PC-3 (cell line): ENCODE data around the gene LRRC8B. TPM values are rescaled to one million over a fixed set of nuclear protein-coding genes. Genes with fewer than 3 reads are reported as not detected.

ENCODE experiments used
- ATAC-seq: fragments of 200-7000 bp; cut with Tn5 transposase; 2 replicates; pipeline ENCODE4 v1.9.1; 2020; ENCODE audit warnings: mild to moderate bottlenecking, moderate library complexity
- BruUV-seq: library from RNA; stranded (reverse); fragments of 400-500 nt; replicated peaks from 2 replicates; lab custom pipeline; 2021; lab: Mats Ljungman, UMichigan
- CTCF ChIA-PET: fragments of 300-600 bp; sonication (Branson Sonifier 250); formaldehyde crosslinking; loops from one replicate; lab custom pipeline; 2022; ENCODE audit warnings: antibody characterized with exemption; lab: Charles Lee
- POLR2A ChIA-PET: fragments of 300-600 bp; sonication (Branson Sonifier 250); formaldehyde crosslinking; loops from one replicate; lab custom pipeline; 2022; ENCODE audit warnings: antibody characterized with exemption; ENCODE audit not compliant: unreplicated experiment; lab: Charles Lee
- DNase-seq: peaks from one replicate; pipeline ENCODE4 v3.0.0-alpha.2; 2015
- H2AFZ ChIP-seq: fragments of 300-600 bp; sonication (generic); 2 replicates; pipeline ENCODE4 v1.6.0; 2016; ENCODE audit warnings: antibody characterized with exemption, low read length
- H3F3A ChIP-seq: fragments of 300-600 bp; sonication (generic); one replicate; pipeline ENCODE4 v1.6.0; 2017; ENCODE audit warnings: antibody characterized with exemption, low read length, control low read depth, mild to moderate bottlenecking; ENCODE audit not compliant: unreplicated experiment
- H3K27ac ChIP-seq: fragments of 300-600 bp; sonication (generic); 2 replicates; pipeline ENCODE4 v1.5.1; 2016; ENCODE audit warnings: mild to moderate bottlenecking, low read length
- H3K27me3 ChIP-seq: fragments of 300-600 bp; sonication (generic); 2 replicates; pipeline ENCODE4 v1.6.1; 2016; ENCODE audit warnings: low read length, mixed read lengths
- H3K36me3 ChIP-seq: fragments of 300-600 bp; sonication (generic); 2 replicates; pipeline ENCODE4 v1.6.1; 2016; ENCODE audit warnings: low read depth, mixed run types, low read length, mixed read lengths
- H3K4me1 ChIP-seq: fragments of 300-600 bp; sonication (generic); 2 replicates; pipeline ENCODE4 v1.5.1; 2016; ENCODE audit warnings: low read length; ENCODE audit not compliant: insufficient read depth
- H3K4me2 ChIP-seq: fragments of 300-600 bp; sonication (generic); 2 replicates; pipeline ENCODE4 v1.6.0; 2016; ENCODE audit warnings: low read length
- H3K4me3 ChIP-seq: fragments of 300-600 bp; sonication (generic); 2 replicates; pipeline ENCODE4 v1.5.1; 2016; ENCODE audit warnings: mild to moderate bottlenecking, low read length, mixed read lengths
- H3K79me2 ChIP-seq: fragments of 300-600 bp; sonication (generic); 2 replicates; pipeline ENCODE4 v1.6.1; 2017; ENCODE audit warnings: low read length, mixed read lengths
- H3K9ac ChIP-seq: fragments of 300-600 bp; sonication (generic); 2 replicates; pipeline ENCODE4 v1.6.0; 2016; ENCODE audit warnings: mild to moderate bottlenecking, low read length
- H3K9me2 ChIP-seq: fragments of 300-600 bp; sonication (generic); replicated peaks from 2 replicates; pipeline ENCODE4 v1.6.1; 2016; ENCODE audit warnings: mixed run types, low read length, mixed read lengths
- H3K9me3 ChIP-seq: fragments of 300-600 bp; sonication (generic); 2 replicates; pipeline ENCODE4 v1.6.1; 2016; ENCODE audit warnings: low read length, mixed read lengths
- H4K20me1 ChIP-seq: fragments of 300-600 bp; sonication (generic); 2 replicates; pipeline ENCODE4 v1.6.1; 2016; ENCODE audit warnings: low read length, mixed read lengths
- EZH2 ChIP-seq: fragments of 300-600 bp; sonication (generic); IDR thresholded peaks from one replicate; pipeline ENCODE4 v1.6.1; 2017; ENCODE audit warnings: antibody characterized with exemption, mild to moderate bottlenecking, low read length; ENCODE audit not compliant: unreplicated experiment
- EZH2phosphoT487 ChIP-seq: fragments of 300-600 bp; sonication (generic); IDR thresholded peaks from 2 replicates; pipeline ENCODE4 v1.6.1; 2018; ENCODE audit warnings: mild to moderate bottlenecking, antibody characterized with exemption, low read length, borderline replicate concordance
- intact Hi-C: fragments of 100-400 bp; cut with micrococcal nuclease; formaldehyde crosslinking; loops from 2 replicates; pipeline ENCODE4 v1.9.0; 2023
- total RNA-seq: library from RNA; depleted of rRNA; stranded (reverse); fragments of >200 nt; gene quantifications from 2 replicates; pipeline ENCODE4 v1.2.3, GENCODE V29; 2014
- TF ChIP-seq, protein P1 (sequence below): fragments of 300-600 bp; sonication (generic); conservative IDR thresholded peaks from 2 replicates; pipeline ENCODE4 v1.5.1; 2017; ENCODE audit warnings: antibody characterized with exemption, low read depth, mild to moderate bottlenecking, low read length

Gene LRRC8B
- total RNA-seq, 1 experiment from 2014 or later = 8.4 TPM

DNA sequence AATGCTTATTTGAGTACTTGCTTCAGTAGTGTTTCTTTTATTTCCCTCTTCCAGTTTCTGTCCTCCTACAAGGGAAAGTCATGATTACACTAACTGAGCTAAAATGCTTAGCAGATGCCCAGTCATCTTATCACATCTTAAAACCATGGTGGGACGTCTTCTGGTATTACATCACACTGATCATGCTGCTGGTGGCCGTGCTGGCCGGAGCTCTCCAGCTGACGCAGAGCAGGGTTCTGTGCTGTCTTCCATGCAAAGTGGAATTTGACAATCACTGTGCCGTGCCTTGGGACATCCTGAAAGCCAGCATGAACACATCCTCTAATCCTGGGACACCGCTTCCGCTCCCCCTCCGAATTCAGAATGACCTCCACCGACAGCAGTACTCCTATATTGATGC lies 57.9 kb downstream of the LRRC8B start:
- no peaks in the 10 kb centered on the region for H4K20me1 ChIP-seq
- H3K4me1 ChIP-seq = no peaks in the 10 kb centered on the region
- no peak overlapping the region for H3K4me2 ChIP-seq
- H3K79me2 ChIP-seq = no peaks in the 10 kb centered on the region
- H3K9me3 ChIP-seq = no peaks in the 10 kb centered on the region
- H3F3A ChIP-seq = no peaks in the 10 kb centered on the region
- no peak for ATAC-seq
- H3K36me3 ChIP-seq = peaks cover 24% of the 10 kb centered on the region
- no TSS peak for BruUV-seq
- ChIA-PET CTCF (no interaction called here), POLR2A (interaction anchor here (0.7 kb wide), 1 partner anchor 58 kb away, joined by 6 read pairs; no protein-coding TSS in a partner anchor)
- no peak overlapping the region for H3K27ac ChIP-seq
- no peak for DNase-seq
- H3K4me3 ChIP-seq = no peak overlapping the region
- no peak for TF ChIP-seq EZH2
- no peaks in the 10 kb centered on the region for H3K27me3 ChIP-seq
- H2AFZ ChIP-seq = no peak overlapping the region
- H3K9me2 ChIP-seq = no peaks in the 10 kb centered on the region
- intact Hi-C loops = no loop called here
- no peak overlapping the region for H3K9ac ChIP-seq

DNA sequence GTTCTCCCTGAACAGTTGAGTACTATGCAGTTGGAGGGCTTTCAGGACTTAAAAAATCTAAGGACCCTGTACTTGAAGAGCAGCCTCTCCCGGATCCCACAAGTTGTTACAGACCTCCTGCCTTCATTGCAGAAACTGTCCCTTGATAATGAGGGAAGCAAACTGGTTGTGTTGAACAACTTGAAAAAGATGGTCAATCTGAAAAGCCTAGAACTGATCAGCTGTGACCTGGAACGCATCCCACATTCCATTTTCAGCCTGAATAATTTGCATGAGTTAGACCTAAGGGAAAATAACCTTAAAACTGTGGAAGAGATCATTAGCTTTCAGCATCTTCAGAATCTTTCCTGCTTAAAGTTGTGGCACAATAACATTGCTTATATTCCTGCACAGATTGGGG lies 59.6 kb downstream of the LRRC8B start:
- no peak overlapping the region for H3K9ac ChIP-seq
- H3K4me1 ChIP-seq = no peaks in the 10 kb centered on the region
- ATAC-seq (no peak), DNase-seq (no peak)
- no peak for TF ChIP-seq EZH2
- TF ChIP-seq EZH2phosphoT487 = no peak
- TF ChIP-seq, protein P1, sequence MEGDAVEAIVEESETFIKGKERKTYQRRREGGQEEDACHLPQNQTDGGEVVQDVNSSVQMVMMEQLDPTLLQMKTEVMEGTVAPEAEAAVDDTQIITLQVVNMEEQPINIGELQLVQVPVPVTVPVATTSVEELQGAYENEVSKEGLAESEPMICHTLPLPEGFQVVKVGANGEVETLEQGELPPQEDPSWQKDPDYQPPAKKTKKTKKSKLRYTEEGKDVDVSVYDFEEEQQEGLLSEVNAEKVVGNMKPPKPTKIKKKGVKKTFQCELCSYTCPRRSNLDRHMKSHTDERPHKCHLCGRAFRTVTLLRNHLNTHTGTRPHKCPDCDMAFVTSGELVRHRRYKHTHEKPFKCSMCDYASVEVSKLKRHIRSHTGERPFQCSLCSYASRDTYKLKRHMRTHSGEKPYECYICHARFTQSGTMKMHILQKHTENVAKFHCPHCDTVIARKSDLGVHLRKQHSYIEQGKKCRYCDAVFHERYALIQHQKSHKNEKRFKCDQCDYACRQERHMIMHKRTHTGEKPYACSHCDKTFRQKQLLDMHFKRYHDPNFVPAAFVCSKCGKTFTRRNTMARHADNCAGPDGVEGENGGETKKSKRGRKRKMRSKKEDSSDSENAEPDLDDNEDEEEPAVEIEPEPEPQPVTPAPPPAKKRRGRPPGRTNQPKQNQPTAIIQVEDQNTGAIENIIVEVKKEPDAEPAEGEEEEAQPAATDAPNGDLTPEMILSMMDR = no peak
- no peaks in the 10 kb centered on the region for H3K79me2 ChIP-seq
- CTCF ChIA-PET = no interaction called here
- H3K27me3 ChIP-seq = no peaks in the 10 kb centered on the region
- H3K9me2 ChIP-seq = no peaks in the 10 kb centered on the region
- H3F3A ChIP-seq = no peaks in the 10 kb centered on the region
- H4K20me1 ChIP-seq = no peaks in the 10 kb centered on the region
- no peak overlapping the region for H3K4me3 ChIP-seq
- no peak overlapping the region for H3K27ac ChIP-seq
- peaks cover 29% of the 10 kb centered on the region for H3K36me3 ChIP-seq
- H3K9me3 ChIP-seq = no peaks in the 10 kb centered on the region
- H2AFZ ChIP-seq = no peak overlapping the region
- no TSS peak for BruUV-seq
- H3K4me2 ChIP-seq = no peak overlapping the region
- intact Hi-C loops = no loop called here
- POLR2A ChIA-PET = no interaction called here

DNA sequence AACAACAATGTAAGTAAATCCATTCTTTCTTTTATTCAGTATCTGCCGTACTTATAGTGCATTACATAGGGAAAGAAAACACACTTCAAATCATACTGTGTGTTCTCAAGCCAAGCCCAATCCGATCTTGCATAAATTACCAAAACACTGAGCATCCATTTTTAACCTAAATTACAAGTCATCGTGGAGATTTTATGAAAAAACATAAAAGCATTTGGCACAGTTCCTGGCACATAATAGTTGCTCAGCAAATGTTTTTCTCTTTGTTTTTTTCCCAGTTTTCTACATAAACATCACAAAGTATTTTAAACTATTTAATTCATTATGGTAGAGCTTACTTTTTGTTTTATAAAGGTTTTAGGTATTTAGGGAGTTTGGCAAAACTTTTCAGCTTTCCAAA lies 60.2 kb downstream of the LRRC8B start:
- no peak for DNase-seq
- Histone ChIP-seq H2AFZ (no peak overlapping the region), H3K9ac (no peak overlapping the region), H3K27me3 (no peaks in the 10 kb centered on the region), H3K9me3 (no peaks in the 10 kb centered on the region), H3K4me3 (no peak overlapping the region), H4K20me1 (no peaks in the 10 kb centered on the region), H3K36me3 (peaks cover 27% of the 10 kb centered on the region), H3K4me2 (no peak overlapping the region), H3K79me2 (no peaks in the 10 kb centered on the region), H3F3A (no peaks in the 10 kb centered on the region), H3K4me1 (no peaks in the 10 kb centered on the region), H3K9me2 (no peaks in the 10 kb centered on the region), H3K27ac (no peak overlapping the region)
- CTCF ChIA-PET = no interaction called here
- no peak for TF ChIP-seq EZH2
- no peak for TF ChIP-seq EZH2phosphoT487
- TF ChIP-seq, protein P1 = no peak
- no peak for ATAC-seq
- intact Hi-C loops = no loop called here
- POLR2A ChIA-PET = no interaction called here
- no TSS peak for BruUV-seq
